ENCODE data around the gene SULF2. TPM values are rescaled to one million over a fixed set of nuclear protein-coding genes. Genes with fewer than 3 reads are reported as not detected.
A peak's percentile ranks its signal among the peaks of the same experiment; 100 is the strongest.

Gene SULF2
- total RNA-seq, 1 experiment from 2014 or later: 52.0 TPM

GRCh38 chr20:47660602-47660905 is 124.7 kb downstream of the SULF2 start:
- H3K36me3 ChIP-seq (replicated peaks; ENCODE audit: control insufficient read depth, insufficient read depth, low read length): no peaks in the 10 kb centered on the region; the same call in none of the 2 replicates
- no peak for DNase-seq
- no peaks in the 10 kb centered on the region for H3K27me3 ChIP-seq (ENCODE audit: control insufficient read depth, insufficient read depth, low read length)
- no peak overlapping the region for H3K4me3 ChIP-seq (ENCODE audit: insufficient read depth, low read depth, low read length)

GRCh38 chr20:47659904-47660601 is 125.2 kb downstream of the SULF2 start:
- Histone ChIP-seq H3K36me3 (replicated peaks; ENCODE audit: control insufficient read depth, insufficient read depth, low read length) (no peaks in the 10 kb centered on the region; the same call in none of the 2 replicates), H3K4me3 (ENCODE audit: insufficient read depth, low read depth, low read length) (no peak overlapping the region), H3K27me3 (ENCODE audit: control insufficient read depth, insufficient read depth, low read length) (no peaks in the 10 kb centered on the region)
- no peak for DNase-seq

GRCh38 chr20:47656318-47656717 is 129.0 kb downstream of the SULF2 start:
- peaks cover 5% of the 10 kb centered on the region for H3K36me3 ChIP-seq (replicated peaks; ENCODE audit: control insufficient read depth, insufficient read depth, low read length)
- DNase-seq: no peak

GRCh38 chr20:47655635-47656034 is 129.6 kb downstream of the SULF2 start:
- peaks cover 8% of the 10 kb centered on the region for H3K36me3 ChIP-seq (replicated peaks; ENCODE audit: control insufficient read depth, insufficient read depth, low read length)
- DNase-seq: no peak
- no peaks in the 10 kb centered on the region for H3K27me3 ChIP-seq (ENCODE audit: control insufficient read depth, insufficient read depth, low read length)
- H3K4me3 ChIP-seq (ENCODE audit: insufficient read depth, low read depth, low read length): no peak overlapping the region

More at GRCh38 chr20:47656318-47656717, 129.0 kb downstream of the SULF2 start:
- H3K4me3 ChIP-seq (ENCODE audit: insufficient read depth, low read depth, low read length): no peak overlapping the region
- H3K27me3 ChIP-seq (ENCODE audit: control insufficient read depth, insufficient read depth, low read length): no peaks in the 10 kb centered on the region

GRCh38 chr20:47654370-47654769 is 130.9 kb downstream of the SULF2 start:
- DNase-seq: peak; percentile 58
- Histone ChIP-seq H3K36me3 (replicated peaks; ENCODE audit: control insufficient read depth, insufficient read depth, low read length) (peaks cover 8% of the 10 kb centered on the region), H3K4me3 (ENCODE audit: insufficient read depth, low read depth, low read length) (no peak overlapping the region), H3K27me3 (ENCODE audit: control insufficient read depth, insufficient read depth, low read length) (no peaks in the 10 kb centered on the region)

- no peak for DNase-seq
- no peak overlapping the region for H3K4me3 ChIP-seq (ENCODE audit: insufficient read depth, low read depth, low read length)
- H3K27me3 ChIP-seq (ENCODE audit: control insufficient read depth, insufficient read depth, low read length): no peaks in the 10 kb centered on the region
- H3K36me3 ChIP-seq (replicated peaks; ENCODE audit: control insufficient read depth, insufficient read depth, low read length): peaks cover 8% of the 10 kb centered on the region
Observed at GRCh38 chr20:47653869-47654268, 131.4 kb downstream of the SULF2 start.

- Histone ChIP-seq H3K27me3 (ENCODE audit: control insufficient read depth, insufficient read depth, low read length) (no peaks in the 10 kb centered on the region), H3K4me3 (ENCODE audit: insufficient read depth, low read depth, low read length) (no peak overlapping the region), H3K36me3 (replicated peaks; ENCODE audit: control insufficient read depth, insufficient read depth, low read length) (peaks cover 8% of the 10 kb centered on the region)
- no peak for DNase-seq
Observed at GRCh38 chr20:47652794-47653193, 132.5 kb downstream of the SULF2 start.

- H3K36me3 ChIP-seq (replicated peaks; ENCODE audit: control insufficient read depth, insufficient read depth, low read length): peaks cover 8% of the 10 kb centered on the region
- no peaks in the 10 kb centered on the region for H3K27me3 ChIP-seq (ENCODE audit: control insufficient read depth, insufficient read depth, low read length)
- H3K4me3 ChIP-seq (ENCODE audit: insufficient read depth, low read depth, low read length): no peak overlapping the region
- DNase-seq: no peak
Observed at GRCh38 chr20:47652301-47652700, 133.0 kb downstream of the SULF2 start.

GRCh38 chr20:47648943-47649342 is 136.3 kb downstream of the SULF2 start:
- Histone ChIP-seq H3K27me3 (ENCODE audit: control insufficient read depth, insufficient read depth, low read length) (no peaks in the 10 kb centered on the region), H3K4me3 (ENCODE audit: insufficient read depth, low read depth, low read length) (no peak overlapping the region), H3K36me3 (replicated peaks; ENCODE audit: control insufficient read depth, insufficient read depth, low read length) (peaks cover 9% of the 10 kb centered on the region)
- peak; percentile 65 for DNase-seq

- DNase-seq: no peak
- no peaks in the 10 kb centered on the region for H3K27me3 ChIP-seq (ENCODE audit: control insufficient read depth, insufficient read depth, low read length)
- H3K36me3 ChIP-seq (replicated peaks; ENCODE audit: control insufficient read depth, insufficient read depth, low read length): peaks cover 9% of the 10 kb centered on the region
- H3K4me3 ChIP-seq (ENCODE audit: insufficient read depth, low read depth, low read length): no peak overlapping the region
Observed at GRCh38 chr20:47647994-47648393, 137.3 kb downstream of the SULF2 start.

GRCh38 chr20:47645632-47646031 is 139.6 kb downstream of the SULF2 start:
- peaks cover 3% of the 10 kb centered on the region for H3K36me3 ChIP-seq (replicated peaks; ENCODE audit: control insufficient read depth, insufficient read depth, low read length)
- no peak overlapping the region for H3K4me3 ChIP-seq (ENCODE audit: insufficient read depth, low read depth, low read length)
- no peaks in the 10 kb centered on the region for H3K27me3 ChIP-seq (ENCODE audit: control insufficient read depth, insufficient read depth, low read length)
- DNase-seq: no peak

- no peak overlapping the region for H3K4me3 ChIP-seq (ENCODE audit: insufficient read depth, low read depth, low read length)
- no peaks in the 10 kb centered on the region for H3K27me3 ChIP-seq (ENCODE audit: control insufficient read depth, insufficient read depth, low read length)
- H3K36me3 ChIP-seq (replicated peaks; ENCODE audit: control insufficient read depth, insufficient read depth, low read length): peaks cover 5% of the 10 kb centered on the region
- no peak for DNase-seq
Observed at GRCh38 chr20:47642624-47643023, 142.7 kb downstream of the SULF2 start.

GRCh38 chr20:47642118-47642517 is 143.2 kb downstream of the SULF2 start:
- H3K27me3 ChIP-seq (ENCODE audit: control insufficient read depth, insufficient read depth, low read length): no peaks in the 10 kb centered on the region
- peaks cover 5% of the 10 kb centered on the region for H3K36me3 ChIP-seq (replicated peaks; ENCODE audit: control insufficient read depth, insufficient read depth, low read length)
- DNase-seq: no peak
- no peak overlapping the region for H3K4me3 ChIP-seq (ENCODE audit: insufficient read depth, low read depth, low read length)

- Histone ChIP-seq H3K4me3 (ENCODE audit: insufficient read depth, low read depth, low read length) (no peak overlapping the region), H3K36me3 (replicated peaks; ENCODE audit: control insufficient read depth, insufficient read depth, low read length) (peaks cover 10% of the 10 kb centered on the region), H3K27me3 (ENCODE audit: control insufficient read depth, insufficient read depth, low read length) (no peaks in the 10 kb centered on the region)
- DNase-seq: no peak
Observed at GRCh38 chr20:47638851-47639250, 146.4 kb downstream of the SULF2 start.

GRCh38 chr20:47635256-47635655 is 150.0 kb downstream of the SULF2 start:
- DNase-seq: no peak
- no peak overlapping the region for H3K4me3 ChIP-seq (ENCODE audit: insufficient read depth, low read depth, low read length)
- H3K27me3 ChIP-seq (ENCODE audit: control insufficient read depth, insufficient read depth, low read length): no peaks in the 10 kb centered on the region
- H3K36me3 ChIP-seq (replicated peaks; ENCODE audit: control insufficient read depth, insufficient read depth, low read length): peaks cover 7% of the 10 kb centered on the region

- DNase-seq: no peak
- H3K27me3 ChIP-seq (ENCODE audit: control insufficient read depth, insufficient read depth, low read length): no peaks in the 10 kb centered on the region
- H3K36me3 ChIP-seq (replicated peaks; ENCODE audit: control insufficient read depth, insufficient read depth, low read length): peaks cover 5% of the 10 kb centered on the region; the same call in 1 of the 2 replicates
- no peak overlapping the region for H3K4me3 ChIP-seq (ENCODE audit: insufficient read depth, low read depth, low read length)
Observed at GRCh38 chr20:47631078-47631477, 154.2 kb downstream of the SULF2 start.

Data from H7 (cell line).